HG03558 (cell line): ENCODE measurements around the gene CCDC86.

Experiments
- ATAC-seq: cut with Tn5 transposase; IDR thresholded peaks from one replicate; pipeline ENCODE4 v1.9.1; 2021; ENCODE audit warnings: moderate number of reproducible peaks; ENCODE audit not compliant: unreplicated experiment; ENCODE audit errors: extremely low read depth

Gene CCDC86

GRCh38 chr11:60867871-60868681 is 26.2 kb downstream of the CCDC86 start:
- no peak for ATAC-seq

- no peak for ATAC-seq
Measured at GRCh38 chr11:60868682-60869450, 27.0 kb downstream of the CCDC86 start.

DNA sequence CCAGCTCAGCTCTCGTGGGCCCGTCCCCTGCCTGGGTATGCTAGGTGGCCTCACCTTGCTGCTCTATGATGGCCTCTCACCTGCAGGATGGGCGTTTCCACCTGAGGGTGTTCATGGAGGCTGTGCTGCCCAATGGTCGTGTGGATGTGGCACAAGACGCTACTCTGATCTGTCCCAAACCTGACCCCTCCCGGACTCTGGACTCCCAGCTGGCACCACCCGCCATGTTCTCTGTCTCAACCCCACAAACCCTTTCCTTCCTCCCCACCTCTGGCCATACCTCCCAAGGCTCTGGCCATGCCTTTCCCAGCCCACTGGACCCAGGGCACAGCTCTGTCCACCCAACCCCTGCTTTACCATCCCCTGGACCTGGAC is 27.5 kb downstream of the CCDC86 start:
- no peak for ATAC-seq

DNA sequence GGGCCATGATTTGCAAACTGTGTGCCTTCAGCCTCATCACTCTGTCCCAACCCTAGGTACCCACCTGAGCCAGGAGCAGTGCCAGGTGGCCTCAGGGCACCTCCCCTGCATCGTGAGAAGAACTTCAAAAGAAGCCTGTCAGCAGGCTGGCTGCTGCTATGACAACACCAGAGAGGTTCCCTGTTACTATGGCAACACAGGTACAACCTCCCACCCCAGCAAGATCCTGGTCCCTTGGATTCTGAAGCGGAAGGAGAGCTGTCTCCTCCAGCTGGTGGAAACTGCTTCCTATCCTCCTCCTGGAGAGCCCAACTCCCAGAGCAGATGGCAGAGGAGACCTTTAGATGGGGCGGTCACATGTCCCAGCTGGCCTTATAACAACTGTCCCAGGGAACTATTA is 28.4 kb downstream of the CCDC86 start:
- ATAC-seq = no peak

GRCh38 chr11:60870733-60871377 is 28.9 kb downstream of the CCDC86 start:
- no peak for ATAC-seq

DNA sequence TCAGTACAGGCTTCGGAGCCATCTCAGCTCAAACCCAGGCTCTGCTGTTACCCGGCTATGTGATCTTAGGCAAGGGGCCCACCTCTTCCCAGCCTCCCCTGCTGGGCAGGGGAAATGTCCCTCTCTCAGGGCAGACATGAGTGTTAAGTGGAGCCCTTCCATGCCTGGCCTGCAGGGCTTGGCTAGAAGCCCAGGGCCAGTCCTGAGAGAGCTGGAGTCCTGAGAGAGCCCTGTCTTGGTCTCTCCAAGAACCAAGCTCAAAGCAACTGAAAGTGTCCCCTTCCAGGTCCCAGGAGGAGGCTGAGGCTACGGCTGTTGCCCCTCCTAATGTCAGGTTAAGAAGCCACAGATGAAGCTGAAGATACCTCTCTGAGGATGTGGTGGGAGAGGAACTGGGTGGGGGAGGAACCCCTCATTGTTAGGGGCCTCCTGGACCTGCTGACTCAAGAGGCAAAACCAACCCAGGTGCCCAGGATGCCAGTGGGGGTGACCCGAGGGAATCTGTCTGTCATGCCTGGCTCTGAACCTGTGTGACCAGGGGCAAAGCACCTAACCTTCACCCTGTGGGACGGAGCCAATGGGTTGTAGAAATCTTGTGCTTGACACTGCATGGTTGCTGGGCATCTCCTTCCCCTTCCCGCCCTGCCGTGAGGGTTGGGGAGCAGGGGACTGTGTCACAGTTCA is 29.6 kb downstream of the CCDC86 start:
- no peak for ATAC-seq

DNA sequence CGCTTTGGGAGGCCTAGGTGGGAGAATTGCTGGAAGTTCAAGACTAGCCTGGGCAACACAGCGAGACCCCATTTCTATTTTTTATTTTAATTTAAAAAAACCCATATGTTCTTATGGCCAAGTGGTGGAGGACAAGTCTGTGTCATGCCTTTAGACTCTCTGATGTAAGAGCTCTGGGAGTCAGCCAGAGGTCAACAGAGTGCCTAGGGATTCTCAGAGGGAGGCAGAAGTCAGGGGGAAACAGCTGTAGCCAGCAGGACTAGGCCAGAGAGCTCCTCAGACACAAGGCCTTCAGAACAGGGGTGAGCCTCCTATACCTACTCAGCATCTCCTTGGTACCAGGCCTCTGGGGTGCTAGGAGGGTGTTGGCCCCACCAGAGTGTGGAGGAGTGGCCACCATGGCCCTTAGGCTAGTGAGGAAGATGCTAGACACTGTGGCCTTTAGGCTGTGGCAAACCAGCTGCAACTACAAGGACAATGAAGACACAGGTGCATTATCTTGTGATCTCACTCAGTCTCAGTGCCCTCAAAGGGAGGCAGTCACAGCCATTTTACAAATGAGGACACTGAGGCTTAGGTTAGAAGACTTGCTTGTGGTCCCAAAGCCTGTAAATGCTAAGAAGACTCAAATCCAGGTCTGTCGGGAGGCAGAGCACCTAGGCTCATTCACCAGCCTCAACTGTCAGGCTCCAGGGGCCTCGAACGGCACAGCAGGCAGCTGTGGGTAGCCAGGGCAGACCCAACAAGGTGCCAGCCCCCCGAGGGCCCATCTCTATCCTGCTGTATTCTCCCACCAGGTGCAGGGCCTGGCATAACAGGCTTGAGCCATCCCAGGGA is 30.4 kb downstream of the CCDC86 start:
- no peak for ATAC-seq

DNA sequence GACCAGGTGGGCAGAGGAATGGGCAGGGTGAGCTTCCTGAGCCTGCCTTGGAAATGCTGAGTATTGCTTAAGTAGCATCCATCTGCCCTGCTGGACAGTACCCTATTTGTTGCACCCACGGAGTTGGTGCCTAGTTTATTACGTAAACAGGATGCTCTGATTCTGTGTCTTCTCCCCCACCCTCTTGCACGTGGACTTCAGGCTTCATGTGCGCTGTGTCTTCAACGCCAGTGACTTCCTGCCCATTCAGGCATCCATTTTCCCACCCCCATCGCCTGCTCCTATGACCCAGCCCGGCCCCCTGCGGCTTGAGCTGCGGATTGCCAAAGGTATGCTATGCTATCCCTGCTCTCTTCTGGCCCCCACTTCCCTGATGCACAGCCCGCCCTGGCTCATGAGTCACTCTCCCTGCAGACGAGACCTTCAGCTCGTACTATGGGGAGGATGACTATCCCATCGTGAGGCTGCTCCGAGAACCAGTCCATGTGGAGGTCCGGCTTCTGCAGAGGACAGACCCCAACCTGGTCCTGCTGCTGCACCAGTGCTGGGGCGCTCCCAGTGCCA is 31.1 kb downstream of the CCDC86 start:
- no peak for ATAC-seq

- ATAC-seq = no peak
Measured at GRCh38 chr11:60873533-60873932, 31.6 kb downstream of the CCDC86 start.

- no peak for ATAC-seq
Measured at GRCh38 chr11:60874421-60875365, 32.8 kb downstream of the CCDC86 start.

DNA sequence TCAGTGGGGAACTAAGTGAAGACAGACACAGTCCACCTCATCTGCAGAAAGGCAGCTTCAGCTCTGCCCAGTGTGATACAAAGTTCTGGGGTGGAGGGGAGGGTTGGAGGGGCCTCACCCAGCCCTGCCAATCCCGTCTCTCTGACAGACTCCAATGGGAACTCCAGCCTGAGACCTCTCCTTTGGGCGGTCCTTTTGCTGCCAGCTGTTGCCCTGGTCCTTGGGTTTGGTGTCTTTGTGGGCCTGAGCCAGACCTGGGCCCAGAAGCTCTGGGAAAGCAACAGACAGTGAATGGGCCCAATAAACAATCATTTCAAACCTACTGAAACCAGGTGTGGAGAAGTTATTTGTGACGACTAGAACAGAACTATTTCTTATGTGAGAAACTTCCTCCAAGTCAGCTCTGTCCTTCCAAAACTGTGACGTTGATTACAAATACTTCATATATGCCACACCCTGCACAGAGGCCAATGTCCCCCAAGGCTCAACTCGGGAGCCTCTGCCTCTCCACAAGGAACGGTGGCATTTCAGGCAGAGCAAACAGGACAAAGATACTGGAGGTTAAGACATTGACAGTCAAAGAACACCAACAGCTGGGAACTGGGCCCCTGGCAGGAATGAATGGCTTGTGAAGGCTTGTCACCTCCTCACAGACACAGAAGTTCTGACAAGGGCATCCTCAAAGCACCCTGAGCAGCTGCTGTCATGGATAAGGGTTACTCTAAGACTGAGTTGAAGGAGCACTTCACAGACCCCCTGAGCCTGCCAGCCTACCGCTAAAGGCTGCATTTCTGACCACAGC is 33.7 kb downstream of the CCDC86 start:
- no peak for ATAC-seq

- ATAC-seq = no peak
Measured at GRCh38 chr11:60876168-60876485, 34.2 kb downstream of the CCDC86 start.

DNA sequence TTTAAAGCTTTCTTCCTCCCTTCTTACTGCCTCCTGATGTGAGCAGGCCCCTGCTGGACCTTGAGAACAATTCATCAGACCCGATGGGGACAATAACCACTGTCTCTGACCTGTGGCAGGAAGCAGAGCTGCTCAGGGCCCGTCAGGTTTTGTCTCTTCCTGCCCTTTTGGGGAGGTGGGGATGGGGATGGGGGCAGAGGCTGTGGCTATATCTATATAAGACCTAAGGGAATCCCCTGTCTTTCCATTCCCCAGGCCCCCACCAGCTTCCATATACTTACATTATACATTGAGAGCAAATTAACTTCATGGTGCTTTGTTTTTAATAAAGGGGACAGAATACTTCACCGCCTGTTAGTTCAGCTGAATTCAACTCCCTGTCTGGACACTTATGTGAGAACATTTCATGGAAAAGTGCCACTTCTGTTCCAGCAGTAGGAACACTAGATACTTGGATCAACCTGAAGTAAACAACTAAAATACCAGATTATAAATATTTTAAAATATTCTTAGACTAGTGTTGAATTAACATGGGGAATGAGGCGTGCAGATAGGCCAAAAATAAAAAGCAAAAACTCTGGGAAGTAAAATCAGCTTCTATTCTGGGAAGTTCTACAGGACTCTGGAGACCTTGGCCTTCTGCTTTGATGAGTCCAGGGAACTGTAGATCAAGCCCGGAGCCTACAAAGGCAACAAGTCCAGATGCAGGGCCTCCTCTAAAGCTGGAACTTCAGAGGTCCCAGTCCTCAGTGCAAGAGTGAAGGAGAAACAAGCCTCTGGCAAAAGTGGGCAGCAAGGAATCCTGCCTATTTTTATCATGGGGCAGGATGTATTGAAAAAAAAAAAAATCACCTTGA is 36.6 kb downstream of the CCDC86 start:
- no peak for ATAC-seq

GRCh38 chr11:60879104-60879503 is 37.2 kb downstream of the CCDC86 start:
- no peak for ATAC-seq

DNA sequence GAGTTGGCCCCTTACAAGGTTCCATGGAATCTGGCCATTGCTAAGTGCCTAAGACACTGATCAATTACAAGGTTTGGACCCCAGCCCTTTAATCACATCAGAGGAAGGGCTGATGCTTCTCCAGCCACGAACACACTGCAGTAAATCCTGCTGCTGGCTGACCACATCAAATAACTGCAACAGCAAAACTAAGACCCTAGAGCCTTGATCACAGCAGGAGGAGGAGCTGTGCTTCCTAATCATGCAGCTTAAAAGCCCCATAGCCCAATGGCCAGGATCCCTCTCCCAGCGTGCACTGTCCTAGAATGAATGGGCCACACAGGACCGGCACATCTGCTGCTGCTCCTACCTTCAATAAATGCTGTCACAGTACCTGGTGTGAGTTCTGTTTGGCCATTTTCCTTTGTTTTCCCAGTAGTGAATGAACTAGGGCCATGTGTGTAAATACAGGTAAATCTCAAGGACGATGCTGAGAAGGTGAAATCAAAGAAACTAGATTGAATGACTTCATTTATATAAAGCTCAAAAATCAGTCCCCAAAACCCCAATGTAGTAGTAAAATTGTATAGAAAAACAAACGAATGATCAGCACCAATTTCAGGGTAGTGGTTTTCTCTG is 38.2 kb downstream of the CCDC86 start:
- no peak for ATAC-seq

DNA sequence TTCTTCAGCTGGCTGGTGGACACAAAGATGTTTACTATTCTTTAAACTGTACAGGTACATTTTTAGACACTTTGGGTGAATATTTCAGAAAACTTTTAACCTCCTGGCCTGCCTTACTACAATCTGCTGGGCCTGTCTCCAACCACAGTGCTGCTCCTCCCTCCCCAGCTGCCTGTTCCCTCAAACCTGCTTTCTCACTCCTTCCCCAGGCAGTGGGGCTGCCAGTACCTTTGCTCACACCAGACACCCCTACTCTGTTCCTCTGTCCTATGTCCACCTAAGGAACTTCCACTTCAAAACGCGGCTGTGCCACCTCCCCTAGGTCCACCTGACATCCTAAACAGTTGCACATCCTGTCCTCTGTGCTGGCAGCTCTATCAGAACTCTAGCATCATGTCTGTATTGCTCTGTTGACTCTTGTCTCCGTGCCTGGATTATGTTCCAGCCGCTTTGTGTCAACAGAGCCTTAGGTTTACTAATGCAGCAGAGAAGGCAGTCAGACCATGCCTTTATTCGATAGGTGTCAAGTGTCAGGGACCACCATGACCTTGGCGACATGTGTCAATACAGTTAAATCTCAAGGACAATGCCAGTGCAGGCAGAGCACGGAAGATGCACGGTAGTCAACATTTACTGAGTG is 38.9 kb downstream of the CCDC86 start:
- ATAC-seq = no peak
